Transverse colon (tissue), 4 donors: ENCODE results near the gene PTPRD. TPM values are rescaled to one million over a fixed set of nuclear protein-coding genes. Genes with fewer than 3 reads are reported as not detected.

Source experiments
- DNase-seq: peaks from one replicate; pipeline ENCODE4 v3.0.0-alpha.2; 2019
- H3K27ac ChIP-seq, 4 donors: fragments of 200-600 bp; sonication (generic); 2 replicates each; pipeline ENCODE4 v1.5.1; 2016 to 2018; ENCODE audit warnings: inconsistent platforms in 4 of 4
- H3K27me3 ChIP-seq: fragments of 200-600 bp; sonication (generic); 2 replicates; pipeline ENCODE4 v1.5.1; 2017; ENCODE audit warnings: inconsistent platforms
- H3K36me3 ChIP-seq, 4 donors: fragments of 200-600 bp; sonication (generic); 2 replicates each; pipeline ENCODE4 v1.5.1; 2017 to 2019; ENCODE audit warnings: inconsistent platforms in 4 of 4
- H3K4me1 ChIP-seq, 4 donors: fragments of 200-600 bp; sonication (generic); 2 replicates each; pipeline ENCODE4 v1.5.1; 2017 to 2020; ENCODE audit warnings: inconsistent platforms in 4 of 4
- H3K4me3 ChIP-seq, 4 donors: fragments of 200-600 bp; sonication (generic); 1 replicate in 1 of 4; 2 replicates in 3 of 4; pipeline versions ENCODE4 v1.5.1 to v1.6.1; 2017 to 2019; ENCODE audit warnings: inconsistent platforms in 4 of 4
- H3K9me3 ChIP-seq, 2 donors: fragments of 200-600 bp; sonication (generic); 2 replicates each; pipeline ENCODE4 v1.5.1; 2017 to 2019; ENCODE audit warnings: inconsistent platforms in 2 of 2
- CTCF ChIP-seq, 5 experiments: fragments of 200-600 bp in 3 of 5; fragments of 450-650 bp in 2 of 5; sonication (generic) in 3 of 5; IDR thresholded peaks; 1 replicate in 2 of 5; 2 replicates in 3 of 5; pipeline ENCODE4 v1.5.1; 2016 to 2017; ENCODE audit warnings: antibody characterized with exemption in 5 of 5, inconsistent platforms in 3 of 5, mild to moderate bottlenecking in 2 of 5, moderate library complexity in 1 of 5
- EP300 ChIP-seq: sonication (generic); formaldehyde crosslinking; IDR thresholded peaks from one replicate; pipeline ENCODE4 v1.6.1; 2017; ENCODE audit warnings: antibody characterized with exemption, low read depth
- POLR2A ChIP-seq: fragments of 450-650 bp; IDR thresholded peaks from one replicate; pipeline ENCODE4 v1.6.1; 2016; ENCODE audit warnings: antibody characterized with exemption, mild to moderate bottlenecking, moderate library complexity
- POLR2AphosphoS5 ChIP-seq, 3 donors: sonication (generic); formaldehyde crosslinking; IDR thresholded peaks; one replicate each; pipeline ENCODE4 v1.6.1; 2016; ENCODE audit warnings: antibody characterized with exemption in 3 of 3
- WGBS, 2 donors: methylation state at CpG; one replicate each; pipeline ENCODE4 v1.1.5; 2018; ENCODE audit warnings: low coverage in 1 of 2; 5-methylcytosine and 5-hydroxymethylcytosine counted together
- in situ Hi-C, 4 donors: fragments of 200-750 bp; cut with MboI; loops; one replicate each; pipeline versions ENCODE4 v1.15.0 to v1.15.1; 2017; ENCODE audit warnings: low sequenced_read_pairs in 3 of 4, low pct_ligation_motif_present in 1 of 4, low pct_unique_long_range_greater_than_20kb in 1 of 4
- intact Hi-C: fragments of 100-400 bp; cut with DNase I; formaldehyde crosslinking; loops from one replicate; pipeline ENCODE4 v1.15.1; 2023; ENCODE audit warnings: low total_unique reads
- total RNA-seq, 4 donors: library from RNA; depleted of rRNA; stranded (reverse); fragments of >200 nt; gene quantifications; one replicate each; pipeline ENCODE4 v1.1.0, GENCODE V29; 2016

PTPRD gene
- total RNA-seq, 4 donors from 2014 or later = 43.0 to 115 (median 79.1) TPM

DNA sequence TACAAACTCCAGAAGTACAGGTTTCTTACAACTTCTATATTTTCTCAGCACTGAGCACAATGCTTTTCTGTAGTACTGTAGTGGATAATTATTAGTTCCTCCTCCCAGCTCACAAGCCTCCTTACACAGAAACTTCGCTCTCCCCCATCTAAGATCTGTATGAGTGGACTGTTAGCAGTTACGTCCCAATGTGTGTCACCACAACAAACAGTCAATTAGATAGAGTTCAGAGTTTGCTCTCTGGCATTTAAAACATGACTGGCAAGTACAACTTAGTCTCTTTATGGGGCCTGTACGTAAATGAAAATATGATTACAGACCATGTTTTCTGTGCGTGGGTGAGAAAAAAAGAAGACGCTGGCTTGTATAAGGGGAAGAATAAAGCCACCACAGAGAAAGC lies 2181.9 kb downstream of the PTPRD start:
- H3K4me3 ChIP-seq = no peak overlapping the region
- H3K9me3 ChIP-seq = no peaks in the 10 kb centered on the region
- WGBS, 2 donors = 85 to 88% methylated on average over 5 of the region's 5 CpGs
- intact Hi-C loops = no loop called here
- TF ChIP-seq CTCF (IDR thresholded peaks at IDR 0.05) (no peak), POLR2AphosphoS5 (IDR thresholded peaks at IDR 0.05) (no peak), EP300 (no peak), POLR2A (no peak)
- in situ Hi-C loops = no loop called here
- H3K4me1 ChIP-seq = no peaks in the 10 kb centered on the region
- no peaks in the 10 kb centered on the region for H3K27me3 ChIP-seq
- H3K36me3 ChIP-seq = no peaks in the 10 kb centered on the region
- no peak overlapping the region for H3K27ac ChIP-seq
- DNase-seq = no peak

- H3K4me1 ChIP-seq = no peaks in the 10 kb centered on the region
- intact Hi-C loops (no loop called here), in situ Hi-C loops (no loop called here)
- TF ChIP-seq POLR2AphosphoS5 (IDR thresholded peaks at IDR 0.05) = no peak
- no peaks in the 10 kb centered on the region for H3K9me3 ChIP-seq
- 93 to 100% methylated on average over 1 of the region's 1 CpG for WGBS, 2 donors
- no peak for DNase-seq
- H3K27me3 ChIP-seq = no peaks in the 10 kb centered on the region
- no peak overlapping the region for H3K4me3 ChIP-seq
- no peak overlapping the region for H3K27ac ChIP-seq
- H3K36me3 ChIP-seq = no peaks in the 10 kb centered on the region
Observed at GRCh38 chr9:8429768-8430167, 2183.0 kb downstream of the PTPRD start.

DNA sequence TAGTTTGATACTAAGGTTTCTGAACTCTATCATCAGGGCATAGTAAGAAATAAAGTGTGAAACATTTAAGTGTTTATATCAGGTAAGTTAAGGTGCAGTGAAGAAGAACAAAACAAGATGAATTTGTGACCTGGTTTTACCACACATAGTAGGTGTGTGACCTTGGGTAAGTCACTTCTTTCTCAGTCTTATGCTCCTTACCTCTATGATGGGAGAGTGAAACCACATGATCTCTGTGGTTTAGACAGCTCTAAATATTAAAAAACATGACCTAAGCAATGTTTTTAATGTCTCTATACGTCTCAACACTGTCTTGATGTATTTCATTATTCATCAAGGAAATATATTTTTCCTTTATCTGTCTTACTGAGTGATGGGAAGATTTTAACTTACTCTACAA lies 2183.6 kb downstream of the PTPRD start:
- DNase-seq = no peak
- in situ Hi-C loops = no loop called here
- intact Hi-C loops = no loop called here
- Histone ChIP-seq H3K27ac (no peak overlapping the region), H3K4me1 (no peaks in the 10 kb centered on the region), H3K27me3 (no peaks in the 10 kb centered on the region), H3K9me3 (no peaks in the 10 kb centered on the region), H3K36me3 (no peaks in the 10 kb centered on the region), H3K4me3 (no peak overlapping the region)
- 74 to 93% methylated on average over 1 of the region's 1 CpG for WGBS, 2 donors
- no peak for TF ChIP-seq POLR2AphosphoS5 (IDR thresholded peaks at IDR 0.05)
- TF ChIP-seq CTCF (IDR thresholded peaks at IDR 0.05) = no peak
- no peak for TF ChIP-seq EP300
- TF ChIP-seq POLR2A = no peak

DNA sequence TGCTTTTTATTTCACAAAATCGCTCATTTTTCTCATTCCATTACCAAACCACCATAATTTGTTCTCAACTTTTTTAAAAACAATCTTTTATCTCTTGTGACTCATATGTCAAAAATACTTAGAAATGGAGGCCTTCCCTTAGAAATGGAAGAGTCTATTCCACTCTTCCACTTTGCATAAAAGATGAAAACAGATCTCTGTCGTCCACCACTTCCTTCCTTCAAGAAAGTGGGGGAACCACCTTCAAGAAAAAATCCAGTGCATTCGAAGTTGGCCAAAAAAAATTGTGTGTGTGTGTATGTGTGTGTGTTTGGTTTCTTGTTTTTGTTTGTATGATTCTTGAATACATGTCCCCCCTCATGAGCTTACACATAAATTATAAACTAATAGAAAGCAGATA lies 2184.4 kb downstream of the PTPRD start:
- intact Hi-C loops (no loop called here), in situ Hi-C loops (no loop called here)
- DNase-seq = no peak
- 66 to 69% methylated on average over 3 of the region's 3 CpGs for WGBS, 2 donors
- TF ChIP-seq EP300 = no peak
- TF ChIP-seq POLR2A = no peak
- H3K4me1 ChIP-seq = no peaks in the 10 kb centered on the region
- no peaks in the 10 kb centered on the region for H3K36me3 ChIP-seq
- H3K27me3 ChIP-seq = no peaks in the 10 kb centered on the region
- no peak overlapping the region for H3K4me3 ChIP-seq
- no peaks in the 10 kb centered on the region for H3K9me3 ChIP-seq
- H3K27ac ChIP-seq = no peak overlapping the region

GRCh38 chr9:8424786-8425410 lies 2187.9 kb downstream of the PTPRD start:
- in situ Hi-C loops (no loop called here), intact Hi-C loops (no loop called here)
- Histone ChIP-seq H3K36me3 (no peaks in the 10 kb centered on the region), H3K4me1 (no peaks in the 10 kb centered on the region), H3K4me3 (no peak overlapping the region), H3K27ac (no peak overlapping the region), H3K9me3 (no peaks in the 10 kb centered on the region), H3K27me3 (no peaks in the 10 kb centered on the region)
- DNase-seq = no peak
- 66 to 75% methylated on average over 3 of the region's 3 CpGs for WGBS, 2 donors
- TF ChIP-seq POLR2AphosphoS5 (IDR thresholded peaks at IDR 0.05) (no peak), POLR2A (no peak), EP300 (no peak), CTCF (IDR thresholded peaks at IDR 0.05) (no peak)
